GM21825 (cell line): ENCODE results near the gene KCNMB3.
"Not testable (repeated sequence)": the region's sequence is repeated elsewhere in the genome, so short reads cannot be mapped to it uniquely, and the experiment has no call there.

Experiments used
- ATAC-seq: cut with Tn5 transposase; IDR thresholded peaks from one replicate; pipeline ENCODE4 v1.9.1; 2021; ENCODE audit warnings: mild to moderate bottlenecking, moderate library complexity; ENCODE audit not compliant: unreplicated experiment

Gene KCNMB3, protein sequence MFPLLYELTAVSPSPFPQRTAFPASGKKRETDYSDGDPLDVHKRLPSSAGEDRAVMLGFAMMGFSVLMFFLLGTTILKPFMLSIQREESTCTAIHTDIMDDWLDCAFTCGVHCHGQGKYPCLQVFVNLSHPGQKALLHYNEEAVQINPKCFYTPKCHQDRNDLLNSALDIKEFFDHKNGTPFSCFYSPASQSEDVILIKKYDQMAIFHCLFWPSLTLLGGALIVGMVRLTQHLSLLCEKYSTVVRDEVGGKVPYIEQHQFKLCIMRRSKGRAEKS

GRCh38 chr3:179250803-179251476 is at the start of gene KCNMB3:
TSS of gene KCNMB3 (minus strand) at chr3:179251114. CDS start at chr3:179250990, 124 bp downstream.
- no peak for ATAC-seq

DNA sequence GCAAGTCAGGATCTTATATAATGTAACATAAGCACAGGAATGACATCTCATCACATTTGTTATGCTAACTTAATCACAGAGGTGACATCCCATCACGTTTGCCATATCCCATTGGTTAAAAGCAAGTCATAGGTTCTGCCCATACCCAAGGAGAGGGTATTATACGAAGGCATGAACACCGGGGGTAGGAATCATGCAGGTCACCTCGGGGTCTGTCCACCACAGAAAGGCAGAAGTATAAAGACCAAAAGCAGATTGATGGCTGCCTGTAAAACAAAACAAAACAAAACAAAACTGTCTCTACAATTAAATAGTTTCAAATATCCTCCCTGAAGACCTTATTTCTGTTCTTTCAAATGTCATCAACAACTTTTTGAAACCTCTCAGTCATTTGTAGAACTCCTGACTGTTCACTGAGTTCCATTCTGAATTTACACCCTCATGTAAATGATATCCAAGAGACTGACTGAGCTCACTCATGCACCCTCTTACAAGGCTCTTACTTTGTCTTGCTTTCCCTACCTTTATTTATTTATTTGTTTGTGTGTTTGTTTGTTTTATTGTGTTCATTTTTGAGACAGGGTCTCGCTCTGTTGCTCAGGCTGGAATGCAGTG is 49.2 kb upstream of the KCNMB3 start:
- peak; percentile 51 for ATAC-seq

DNA sequence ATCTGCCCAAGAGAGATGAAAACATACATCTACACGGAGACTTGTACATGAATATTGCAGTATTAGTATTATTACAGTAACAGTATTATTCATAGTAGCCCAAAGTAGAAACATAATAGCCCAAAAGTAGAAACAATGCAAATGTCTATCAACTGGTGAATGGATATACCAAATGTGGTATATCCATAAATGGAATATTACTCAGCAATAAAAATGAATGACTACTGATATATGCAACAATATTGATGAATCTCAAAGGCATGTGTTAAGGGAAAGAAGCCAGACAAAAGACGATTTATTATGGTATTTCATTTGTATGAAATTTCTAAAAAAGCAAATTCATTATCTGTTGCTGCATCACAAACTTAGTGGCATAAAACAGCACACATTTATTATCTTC is 48.4 kb upstream of the KCNMB3 start:
- no peak for ATAC-seq

DNA sequence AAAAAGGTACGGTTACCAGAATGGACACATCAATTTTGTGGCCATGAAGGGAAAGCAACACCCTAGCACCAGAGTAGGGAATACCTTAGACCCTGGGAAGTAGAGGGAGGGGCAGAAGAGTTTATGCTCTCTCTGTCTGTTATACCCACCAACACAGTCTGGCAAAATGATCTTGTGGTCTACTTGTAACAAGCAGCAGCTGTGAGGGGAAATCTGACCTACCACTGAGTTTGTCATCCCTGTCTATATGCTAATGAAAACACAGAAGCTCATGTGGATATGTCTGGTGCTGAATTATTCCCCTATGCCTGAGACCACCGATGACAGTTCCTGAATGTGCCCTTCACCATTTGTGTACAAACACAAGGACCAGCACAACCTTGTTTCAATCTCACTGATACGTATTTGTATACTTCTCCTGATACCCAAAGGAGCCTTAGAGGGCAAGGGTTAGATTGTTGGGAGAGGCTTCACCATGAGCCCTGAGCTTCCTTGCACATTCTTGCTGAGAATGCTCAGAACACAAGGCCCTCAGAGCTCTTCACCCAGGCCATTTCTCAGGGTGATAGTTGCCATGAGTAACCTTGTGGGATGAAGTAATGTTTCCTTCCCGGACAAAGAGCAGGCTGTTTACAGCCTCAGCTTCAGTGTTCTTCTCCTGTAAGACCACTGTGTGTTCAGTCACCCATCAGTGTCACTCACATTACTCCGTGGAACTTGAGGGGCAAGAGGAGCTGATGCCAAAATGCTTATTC is 47.2 kb upstream of the KCNMB3 start:
- ATAC-seq, result no peak

- ATAC-seq, result no peak
These were observed 41.5 kb upstream of the KCNMB3 start for GRCh38 chr3:179292450-179292849.

GRCh38 chr3:179289295-179289694 is 38.4 kb upstream of the KCNMB3 start:
- no peak for ATAC-seq

- ATAC-seq, result no peak
These were observed 37.9 kb upstream of the KCNMB3 start for GRCh38 chr3:179288845-179289244.

GRCh38 chr3:179286331-179286730 is 35.4 kb upstream of the KCNMB3 start:
- ATAC-seq, result no peak

DNA sequence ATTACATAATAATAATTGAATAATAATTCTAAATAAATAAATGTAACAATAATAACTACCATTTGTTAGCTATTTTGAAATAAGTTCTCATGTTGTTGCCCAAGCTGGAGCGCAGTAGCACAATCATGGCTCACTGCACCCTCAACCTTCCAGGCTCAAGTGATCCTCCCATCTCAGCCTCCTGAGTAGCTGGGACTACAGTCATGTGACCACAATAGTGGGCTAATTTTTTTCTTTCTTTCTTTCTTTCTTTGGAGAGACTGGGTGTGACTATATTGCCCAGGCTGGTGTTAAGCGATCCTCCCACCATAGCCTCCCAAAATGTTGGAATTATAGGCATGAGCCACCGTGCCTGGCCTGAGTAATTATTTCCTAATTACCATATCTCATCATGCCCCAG is 30.9 kb upstream of the KCNMB3 start:
- no peak for ATAC-seq

GRCh38 chr3:179279837-179280236 is 28.9 kb upstream of the KCNMB3 start:
- no peak for ATAC-seq

DNA sequence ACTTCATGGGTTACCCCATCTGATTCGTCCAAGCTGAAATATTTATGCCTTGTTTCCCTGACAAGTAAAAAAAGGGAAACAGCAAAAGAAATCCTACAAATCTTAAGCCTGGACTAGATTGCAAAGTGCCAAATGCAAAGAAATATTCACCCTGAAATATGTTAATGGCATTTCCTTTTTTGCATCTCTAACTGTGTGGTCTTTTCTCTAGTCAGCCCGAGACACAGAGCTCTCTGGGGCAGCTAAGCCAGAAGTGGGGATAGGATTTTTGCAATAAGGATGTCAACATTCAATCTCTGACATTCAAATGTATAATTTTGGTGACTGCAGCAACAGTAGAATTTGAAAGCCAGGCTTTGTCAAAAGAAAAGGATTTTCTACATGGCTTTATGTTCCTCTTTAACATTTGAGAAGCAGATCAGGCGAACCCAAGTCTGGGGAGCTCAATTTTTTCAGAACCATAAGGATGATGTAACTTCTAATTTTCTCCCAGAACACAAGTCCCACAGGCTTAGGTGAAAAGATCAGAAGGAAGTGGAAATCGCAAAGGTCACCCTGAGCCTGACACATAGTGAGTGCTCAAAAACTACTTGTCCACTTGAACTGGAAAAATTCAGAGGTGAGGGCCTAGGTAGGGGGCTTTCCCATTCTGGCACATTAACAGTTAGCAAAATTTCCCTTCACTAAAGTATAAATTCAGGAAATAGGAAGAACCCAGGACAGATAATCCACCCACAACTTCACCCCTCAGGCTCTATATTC is 28.2 kb upstream of the KCNMB3 start:
- ATAC-seq, result no peak

GRCh38 chr3:179278151-179278550 is 27.2 kb upstream of the KCNMB3 start:
- ATAC-seq, result no peak

DNA sequence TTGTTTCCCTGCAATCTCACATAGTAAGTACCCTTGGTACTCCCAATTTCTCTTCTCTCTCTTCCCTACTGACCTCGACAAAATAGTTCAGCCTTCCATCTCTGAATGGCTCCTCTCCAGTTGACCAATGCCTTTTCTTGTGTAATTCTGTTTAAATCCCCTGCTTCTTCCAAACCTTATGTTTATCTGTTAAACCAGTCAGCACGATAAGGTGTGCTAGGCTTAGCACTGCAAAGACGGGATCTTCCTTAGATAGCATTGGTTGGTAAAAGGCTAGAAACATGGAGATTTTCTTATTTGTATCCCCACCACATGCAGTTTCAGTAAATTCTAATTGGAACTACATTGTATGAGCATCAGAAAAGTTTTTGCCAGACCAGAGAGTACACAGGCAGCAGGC is 25.8 kb upstream of the KCNMB3 start:
- no peak for ATAC-seq

DNA sequence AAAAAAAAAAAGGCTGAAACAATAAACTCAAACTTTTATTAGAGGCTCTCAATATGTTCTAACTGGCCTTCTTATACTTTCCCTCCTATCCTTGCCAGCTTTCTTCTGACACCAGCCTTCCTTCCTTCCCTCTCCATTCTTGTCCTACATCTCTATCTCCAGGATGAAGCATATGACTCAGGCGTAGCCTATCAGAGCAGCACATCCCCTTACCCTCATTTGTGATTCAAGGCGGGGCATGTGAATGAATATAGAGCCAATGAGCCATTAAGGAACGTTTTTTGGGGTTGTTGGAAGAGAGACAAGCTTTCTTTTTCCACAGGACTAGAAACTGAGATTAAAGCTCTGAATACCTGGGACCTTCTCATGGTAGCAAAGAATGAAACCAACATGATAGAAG is 25.1 kb upstream of the KCNMB3 start:
- ATAC-seq, result no peak

DNA sequence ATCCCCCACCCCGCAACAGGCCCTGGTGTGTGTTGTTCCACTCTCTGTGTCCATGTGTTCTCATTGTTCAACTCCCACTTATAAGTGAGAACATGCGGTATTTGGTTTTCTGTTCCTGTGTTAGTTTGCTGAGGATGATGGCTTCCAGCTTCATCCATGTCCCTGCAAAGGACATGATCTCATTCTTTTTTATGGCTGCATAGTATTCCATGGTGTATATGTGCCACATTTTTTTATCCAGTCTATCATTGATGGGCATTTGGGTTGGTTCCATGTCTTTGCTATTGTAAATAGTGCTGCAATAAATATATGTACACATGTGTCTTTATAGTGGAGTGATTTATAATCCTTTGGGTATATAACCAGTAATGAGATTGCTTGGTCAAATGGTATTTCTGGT is 23.5 kb upstream of the KCNMB3 start:
- not testable (repeated sequence) for ATAC-seq

DNA sequence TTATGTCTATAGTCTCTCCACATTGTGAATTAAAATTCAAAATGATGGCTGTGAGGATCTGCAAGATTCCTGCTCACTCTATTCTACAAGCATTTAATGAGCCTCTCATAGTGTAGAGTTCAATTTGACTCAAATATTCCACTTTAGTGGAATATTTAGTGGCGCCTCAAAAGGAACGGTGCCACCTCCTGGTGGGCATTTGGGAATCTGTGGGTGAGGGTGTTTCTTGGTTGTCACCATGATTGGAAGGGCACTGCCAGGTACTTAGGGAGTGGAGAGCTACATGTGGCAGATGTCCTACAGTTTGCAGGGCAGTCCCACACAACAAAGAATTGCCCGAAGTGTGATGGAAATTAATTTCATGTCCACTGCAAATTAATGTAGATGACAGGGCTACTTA is 21.5 kb upstream of the KCNMB3 start:
- ATAC-seq, result no peak

DNA sequence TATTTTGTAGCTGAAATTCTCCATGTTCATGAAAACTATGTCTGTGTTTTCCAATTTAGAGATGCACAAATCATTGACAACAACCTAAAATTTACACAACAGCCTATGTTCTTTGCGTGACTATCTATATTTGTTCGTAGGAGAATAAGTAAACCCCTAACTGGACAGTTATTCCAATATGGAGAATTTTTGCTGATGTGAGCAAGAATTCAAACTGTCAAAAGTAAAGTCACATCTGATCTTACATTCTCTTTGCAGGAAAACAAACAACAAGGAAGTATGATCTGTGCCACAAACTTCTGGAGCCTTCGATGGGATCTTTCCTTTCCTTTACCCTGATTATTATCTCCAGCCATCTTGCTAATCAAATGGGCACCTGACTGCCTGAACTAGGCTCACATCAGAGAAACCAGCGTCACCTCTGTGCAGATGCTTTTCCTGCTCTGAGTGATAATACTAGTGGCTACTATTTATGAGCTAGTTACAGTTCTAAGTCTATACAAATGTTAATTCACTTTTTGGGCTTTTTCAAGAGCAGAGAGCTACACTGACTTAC is 18.3 kb upstream of the KCNMB3 start:
- no peak for ATAC-seq

- no peak for ATAC-seq
These were observed 17.6 kb upstream of the KCNMB3 start for GRCh38 chr3:179268400-179269051.

GRCh38 chr3:179266701-179267211 is 15.8 kb upstream of the KCNMB3 start:
- no peak for ATAC-seq

DNA sequence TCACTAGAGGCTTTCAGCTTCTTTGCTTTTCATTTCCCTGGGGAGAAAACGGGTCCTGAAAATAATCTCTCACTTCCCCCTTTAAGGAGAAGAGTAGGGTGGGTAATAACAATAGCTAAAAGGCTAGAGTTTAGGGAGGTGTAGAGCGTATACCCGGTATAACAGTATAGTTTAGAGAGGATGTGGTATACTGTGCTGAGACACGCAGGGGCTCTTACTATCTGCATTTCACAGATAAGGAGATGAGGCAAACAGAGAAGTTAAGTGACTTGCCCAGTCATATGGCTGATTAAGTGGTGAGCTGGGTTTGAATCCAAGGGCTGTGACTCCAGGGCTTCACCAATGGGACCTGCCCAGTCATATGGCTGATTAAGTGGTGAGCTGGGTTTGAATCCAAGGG is 15.0 kb upstream of the KCNMB3 start:
- peak; percentile 46 for ATAC-seq
